Measurements from ENCODE around the gene DYNLT3. TPM values are rescaled to one million over a fixed set of nuclear protein-coding genes. Genes with fewer than 3 reads are reported as not detected.

The DYNLT3 gene
- polyA plus RNA-seq, 1 donor from 2014 or later = 2.4 TPM

- no peaks in the 10 kb centered on the region for H3F3A ChIP-seq (ENCODE audit: insufficient read depth, low read length, poor library complexity, severe bottlenecking)
- no peaks in the 10 kb centered on the region for H4K20me1 ChIP-seq (ENCODE audit: insufficient read depth)
- no peak overlapping the region for H3K4me2 ChIP-seq (ENCODE audit: low read length)
- H3K9me2 ChIP-seq (ENCODE audit: insufficient read depth, low read length) = no peaks in the 10 kb centered on the region
- no peaks in the 10 kb centered on the region for H3K27me3 ChIP-seq (ENCODE audit: insufficient read depth, low read depth, low read length)
- H3K36me3 ChIP-seq (ENCODE audit: insufficient read depth, low read length) = no peaks in the 10 kb centered on the region
- H3K9ac ChIP-seq (ENCODE audit: low read length) = no peak overlapping the region
- no peak for TF ChIP-seq SMC3 (conservative IDR thresholded peaks at IDR 0.05; ENCODE audit: poor library complexity)
- no peak for TF ChIP-seq REST (IDR thresholded peaks at IDR 0.05; ENCODE audit: borderline replicate concordance)
- no peak for TF ChIP-seq POLR2AphosphoS5 (IDR thresholded peaks at IDR 0.05)
- TF ChIP-seq MXI1 (conservative IDR thresholded peaks at IDR 0.05; ENCODE audit: poor library complexity, severe bottlenecking) = no peak
- no peak for TF ChIP-seq RAD21 (conservative IDR thresholded peaks at IDR 0.05)
- no peak for TF ChIP-seq TAF1 (IDR thresholded peaks at IDR 0.05; ENCODE audit: low read depth)
- TF ChIP-seq CTCF (IDR thresholded peaks at IDR 0.05; ENCODE audit: poor library complexity, severe bottlenecking) = no peak
- no peak for TF ChIP-seq EZH2 (IDR thresholded peaks at IDR 0.05; ENCODE audit: borderline replicate concordance, insufficient read depth, low read length, poor library complexity, severe bottlenecking)
- TF ChIP-seq EP300 (conservative IDR thresholded peaks at IDR 0.05; ENCODE audit: poor library complexity, severe bottlenecking) = no peak
- H3K4me3 ChIP-seq (ENCODE audit: low read length) = no peak overlapping the region
- H3K9me3 ChIP-seq (ENCODE audit: low read length) = no peaks in the 10 kb centered on the region
- H3K79me2 ChIP-seq (replicated peaks; ENCODE audit: insufficient read depth, low read length) = no peaks in the 10 kb centered on the region
- no peak overlapping the region for H2AFZ ChIP-seq (ENCODE audit: low read depth, low read length)
- H3K27ac ChIP-seq (ENCODE audit: low read length) = no peak overlapping the region
Measured at GRCh38 chrX:37809970-37810369, 37.4 kb downstream of the DYNLT3 start.

- no peaks in the 10 kb centered on the region for H3K9me3 ChIP-seq (ENCODE audit: low read length)
- H3K27ac ChIP-seq (ENCODE audit: low read length) = no peak overlapping the region
- H4K20me1 ChIP-seq (ENCODE audit: insufficient read depth) = no peaks in the 10 kb centered on the region
- no peaks in the 10 kb centered on the region for H3K36me3 ChIP-seq (ENCODE audit: insufficient read depth, low read length)
- H3K27me3 ChIP-seq (ENCODE audit: insufficient read depth, low read depth, low read length) = no peaks in the 10 kb centered on the region
- no peaks in the 10 kb centered on the region for H3K79me2 ChIP-seq (replicated peaks; ENCODE audit: insufficient read depth, low read length)
- H2AFZ ChIP-seq (ENCODE audit: low read depth, low read length) = no peak overlapping the region
- H3K9me2 ChIP-seq (ENCODE audit: insufficient read depth, low read length) = no peaks in the 10 kb centered on the region
- TF ChIP-seq POLR2AphosphoS5 (IDR thresholded peaks at IDR 0.05) (no peak), TAF1 (IDR thresholded peaks at IDR 0.05; ENCODE audit: low read depth) (no peak), CTCF (IDR thresholded peaks at IDR 0.05; ENCODE audit: poor library complexity, severe bottlenecking) (no peak), RAD21 (conservative IDR thresholded peaks at IDR 0.05) (no peak), EZH2 (IDR thresholded peaks at IDR 0.05; ENCODE audit: borderline replicate concordance, insufficient read depth, low read length, poor library complexity, severe bottlenecking) (no peak), MXI1 (conservative IDR thresholded peaks at IDR 0.05; ENCODE audit: poor library complexity, severe bottlenecking) (no peak), EP300 (conservative IDR thresholded peaks at IDR 0.05; ENCODE audit: poor library complexity, severe bottlenecking) (no peak), REST (IDR thresholded peaks at IDR 0.05; ENCODE audit: borderline replicate concordance) (no peak), SMC3 (conservative IDR thresholded peaks at IDR 0.05; ENCODE audit: poor library complexity) (no peak)
- H3K4me2 ChIP-seq (ENCODE audit: low read length) = no peak overlapping the region
- H3F3A ChIP-seq (ENCODE audit: insufficient read depth, low read length, poor library complexity, severe bottlenecking) = no peaks in the 10 kb centered on the region
- H3K4me3 ChIP-seq (ENCODE audit: low read length) = no peak overlapping the region
- H3K9ac ChIP-seq (ENCODE audit: low read length) = no peak overlapping the region
Measured at GRCh38 chrX:37803057-37803456, 44.3 kb downstream of the DYNLT3 start.

Measured in neural cell (in vitro differentiated cells).